ENCODE measurements around the gene RIMBP2. TPM values are rescaled to one million over a fixed set of nuclear protein-coding genes. Genes with fewer than 3 reads are reported as not detected.
"Not testable (repeated sequence)": the region's sequence is repeated elsewhere in the genome, so short reads cannot be mapped to it uniquely, and the experiment has no call there.

Gene RIMBP2
- total RNA-seq, 1 donor from 2014 or later: not detected

GRCh38 chr12:130592641-130593040 lies 123.5 kb downstream of the RIMBP2 start:
- Mint-ChIP-seq H3K27me3 (ENCODE audit: insufficient read depth) (no peaks in the 10 kb centered on the region), H3K9me3 (peaks cover 11% of the 10 kb centered on the region), H3K36me3 (ENCODE audit: low read depth) (no peaks in the 10 kb centered on the region), H3K4me1 (ENCODE audit: low read depth) (no peaks in the 10 kb centered on the region), H3K4me3 (no peak overlapping the region), H3K27ac (no peak overlapping the region)
- no peak for DNase-seq (ENCODE audit: low spot score)
- intact Hi-C loops (cut with micrococcal nuclease): no loop called here

- H3K4me1 Mint-ChIP-seq (ENCODE audit: low read depth): no peaks in the 10 kb centered on the region
- H3K27me3 Mint-ChIP-seq (ENCODE audit: insufficient read depth): no peaks in the 10 kb centered on the region
- no peak for DNase-seq (ENCODE audit: low spot score)
- no peaks in the 10 kb centered on the region for H3K36me3 Mint-ChIP-seq (ENCODE audit: low read depth)
- intact Hi-C loops (cut with micrococcal nuclease): no loop called here
- H3K27ac Mint-ChIP-seq: no peak overlapping the region
- no peak overlapping the region for H3K4me3 Mint-ChIP-seq
- peaks cover 7% of the 10 kb centered on the region for H3K9me3 Mint-ChIP-seq
These were observed 124.4 kb downstream of the RIMBP2 start for GRCh38 chr12:130591736-130592135.

GRCh38 chr12:130590685-130591084 lies 125.4 kb downstream of the RIMBP2 start:
- H3K36me3 Mint-ChIP-seq (ENCODE audit: low read depth): no peaks in the 10 kb centered on the region
- DNase-seq (ENCODE audit: low spot score): no peak

GRCh38 chr12:130589540-130590317 lies 126.4 kb downstream of the RIMBP2 start:
- no peaks in the 10 kb centered on the region for H3K27me3 Mint-ChIP-seq (ENCODE audit: insufficient read depth)
- no peaks in the 10 kb centered on the region for H3K4me1 Mint-ChIP-seq (ENCODE audit: low read depth)

More at GRCh38 chr12:130590685-130591084, 125.4 kb downstream of the RIMBP2 start:
- Mint-ChIP-seq H3K4me1 (ENCODE audit: low read depth) (no peaks in the 10 kb centered on the region), H3K27me3 (ENCODE audit: insufficient read depth) (no peaks in the 10 kb centered on the region), H3K27ac (no peak overlapping the region), H3K9me3 (peaks cover 7% of the 10 kb centered on the region), H3K4me3 (no peak overlapping the region)
- intact Hi-C loops (cut with micrococcal nuclease): no loop called here

GRCh38 chr12:130588696-130589539 lies 127.2 kb downstream of the RIMBP2 start:
- no peaks in the 10 kb centered on the region for H3K4me1 Mint-ChIP-seq (ENCODE audit: low read depth)
- no peaks in the 10 kb centered on the region for H3K36me3 Mint-ChIP-seq (ENCODE audit: low read depth)
- no peaks in the 10 kb centered on the region for H3K27me3 Mint-ChIP-seq (ENCODE audit: insufficient read depth)
- no peak overlapping the region for H3K27ac Mint-ChIP-seq
- DNase-seq (ENCODE audit: low spot score): no peak
- peaks cover 4% of the 10 kb centered on the region for H3K9me3 Mint-ChIP-seq
- intact Hi-C loops (cut with micrococcal nuclease): no loop called here
- no peak overlapping the region for H3K4me3 Mint-ChIP-seq

More at GRCh38 chr12:130589540-130590317, 126.4 kb downstream of the RIMBP2 start:
- no peak overlapping the region for H3K4me3 Mint-ChIP-seq
- no peak overlapping the region for H3K27ac Mint-ChIP-seq
- intact Hi-C loops (cut with micrococcal nuclease): no loop called here
- no peaks in the 10 kb centered on the region for H3K36me3 Mint-ChIP-seq (ENCODE audit: low read depth)
- H3K9me3 Mint-ChIP-seq: peaks cover 7% of the 10 kb centered on the region
- no peak for DNase-seq (ENCODE audit: low spot score)

GRCh38 chr12:130587966-130588365 lies 128.1 kb downstream of the RIMBP2 start:
- Mint-ChIP-seq H3K9me3 (no peaks in the 10 kb centered on the region), H3K4me1 (ENCODE audit: low read depth) (no peaks in the 10 kb centered on the region), H3K36me3 (ENCODE audit: low read depth) (no peaks in the 10 kb centered on the region), H3K27me3 (ENCODE audit: insufficient read depth) (no peaks in the 10 kb centered on the region), H3K4me3 (no peak overlapping the region), H3K27ac (no peak overlapping the region)
- no peak for DNase-seq (ENCODE audit: low spot score)
- intact Hi-C loops (cut with micrococcal nuclease): no loop called here

- H3K4me1 Mint-ChIP-seq (ENCODE audit: low read depth); H3K36me3 Mint-ChIP-seq (ENCODE audit: low read depth); intact Hi-C loops (cut with micrococcal nuclease); DNase-seq (ENCODE audit: low spot score); H3K4me3 Mint-ChIP-seq; H3K27ac Mint-ChIP-seq; H3K9me3 Mint-ChIP-seq; H3K27me3 Mint-ChIP-seq (ENCODE audit: insufficient read depth): not testable (repeated sequence)
These were observed 131.6 kb downstream of the RIMBP2 start for GRCh38 chr12:130584475-130584874.

- Mint-ChIP-seq H3K4me1 (ENCODE audit: low read depth) (no peaks in the 10 kb centered on the region), H3K27me3 (ENCODE audit: insufficient read depth) (no peaks in the 10 kb centered on the region), H3K9me3 (no peaks in the 10 kb centered on the region), H3K27ac (no peak overlapping the region), H3K4me3 (no peak overlapping the region), H3K36me3 (ENCODE audit: low read depth) (no peaks in the 10 kb centered on the region)
- DNase-seq (ENCODE audit: low spot score): no peak
- intact Hi-C loops (cut with micrococcal nuclease): no loop called here
These were observed 132.3 kb downstream of the RIMBP2 start for GRCh38 chr12:130583800-130584199.

- no peak for DNase-seq (ENCODE audit: low spot score)
- no peaks in the 10 kb centered on the region for H3K27me3 Mint-ChIP-seq (ENCODE audit: insufficient read depth)
- no peaks in the 10 kb centered on the region for H3K4me1 Mint-ChIP-seq (ENCODE audit: low read depth)
- intact Hi-C loops (cut with micrococcal nuclease): no loop called here
- no peak overlapping the region for H3K4me3 Mint-ChIP-seq
- H3K36me3 Mint-ChIP-seq (ENCODE audit: low read depth): no peaks in the 10 kb centered on the region
- H3K9me3 Mint-ChIP-seq: no peaks in the 10 kb centered on the region
- H3K27ac Mint-ChIP-seq: no peak overlapping the region
These were observed 132.8 kb downstream of the RIMBP2 start for GRCh38 chr12:130583317-130583716.

- Mint-ChIP-seq H3K27me3 (ENCODE audit: insufficient read depth) (no peaks in the 10 kb centered on the region), H3K36me3 (ENCODE audit: low read depth) (no peaks in the 10 kb centered on the region), H3K4me3 (no peak overlapping the region), H3K4me1 (ENCODE audit: low read depth) (no peaks in the 10 kb centered on the region), H3K27ac (no peak overlapping the region), H3K9me3 (no peaks in the 10 kb centered on the region)
- intact Hi-C loops (cut with micrococcal nuclease): no loop called here
- no peak for DNase-seq (ENCODE audit: low spot score)
These were observed 133.8 kb downstream of the RIMBP2 start for GRCh38 chr12:130582286-130582685.

- Mint-ChIP-seq H3K27ac (no peak overlapping the region), H3K36me3 (ENCODE audit: low read depth) (no peaks in the 10 kb centered on the region), H3K4me3 (no peak overlapping the region), H3K27me3 (ENCODE audit: insufficient read depth) (no peaks in the 10 kb centered on the region), H3K9me3 (no peaks in the 10 kb centered on the region), H3K4me1 (ENCODE audit: low read depth) (no peaks in the 10 kb centered on the region)
- intact Hi-C loops (cut with micrococcal nuclease): no loop called here
- no peak for DNase-seq (ENCODE audit: low spot score)
These were observed 134.3 kb downstream of the RIMBP2 start for GRCh38 chr12:130581782-130582181.

- intact Hi-C loops (cut with micrococcal nuclease): no loop called here
- DNase-seq (ENCODE audit: low spot score): no peak
- Mint-ChIP-seq H3K4me3 (no peak overlapping the region), H3K4me1 (ENCODE audit: low read depth) (no peaks in the 10 kb centered on the region), H3K9me3 (no peaks in the 10 kb centered on the region), H3K27ac (no peak overlapping the region), H3K27me3 (ENCODE audit: insufficient read depth) (no peaks in the 10 kb centered on the region), H3K36me3 (ENCODE audit: low read depth) (no peaks in the 10 kb centered on the region)
These were observed 136.9 kb downstream of the RIMBP2 start for GRCh38 chr12:130579231-130579630.

GRCh38 chr12:130577351-130577750 lies 138.7 kb downstream of the RIMBP2 start:
- Mint-ChIP-seq H3K27ac (no peak overlapping the region), H3K36me3 (ENCODE audit: low read depth) (no peaks in the 10 kb centered on the region), H3K9me3 (no peaks in the 10 kb centered on the region), H3K27me3 (ENCODE audit: insufficient read depth) (no peaks in the 10 kb centered on the region), H3K4me1 (ENCODE audit: low read depth) (no peaks in the 10 kb centered on the region), H3K4me3 (no peak overlapping the region)
- DNase-seq (ENCODE audit: low spot score): no peak
- intact Hi-C loops (cut with micrococcal nuclease): no loop called here

Data from activated T-helper 1 cell treated with anti-CD3 and anti-CD28 coated beads, Interleukin-12 subunit alpha, Interleukin-12 subunit beta, Interleukin-2, Interleukin-4 antibody, amounts not matched to agents 30 ng/mL and 10 ng/mL and 1 ng/mL, durations not matched to agents 14 hours and 24 hours and 36 hours (primary cell).